HepG2 (cell line): Measurements from ENCODE around the gene MAT2A. TPM values are rescaled to one million over a fixed set of nuclear protein-coding genes. Genes with fewer than 3 reads are reported as not detected.

Experiments used
- MLXIP ChIP-seq: sonication (generic); formaldehyde crosslinking; IDR thresholded peaks from 2 replicates; pipeline ENCODE4 v1.9.0; 2021; ENCODE audit warnings: missing genetic modification reagents, borderline replicate concordance
- MTA3 ChIP-seq: sonication (generic); formaldehyde crosslinking; IDR thresholded peaks from 2 replicates; pipeline ENCODE4 v1.4.0; 2020; ENCODE audit warnings: missing genetic modification reagents
- POLR2G ChIP-seq: fragments of 200-400 bp; formaldehyde crosslinking; IDR thresholded peaks from 2 replicates; pipeline ENCODE4 v1.6.1; 2018; ENCODE audit warnings: mild to moderate bottlenecking, low read depth, low read length, moderate library complexity
- RFXAP ChIP-seq: sonication (generic); formaldehyde crosslinking; IDR thresholded peaks from 2 replicates; pipeline ENCODE4 v1.4.0; 2020; ENCODE audit warnings: missing genetic modification reagents, borderline replicate concordance
- SMARCC2 ChIP-seq: fragments of 450-650 bp; IDR thresholded peaks from 2 replicates; pipeline ENCODE4 v1.6.1; 2017; ENCODE audit warnings: antibody characterized with exemption, mild to moderate bottlenecking
- TARDBP ChIP-seq: sonication (generic); formaldehyde crosslinking; IDR thresholded peaks from 2 replicates; pipeline ENCODE4 v1.8.0; 2022; ENCODE audit warnings: mild to moderate bottlenecking, missing genetic modification reagents
- ZNF205 ChIP-seq: IDR thresholded peaks from 2 replicates; pipeline ENCODE4 v1.6.1; 2018; ENCODE audit warnings: missing biosample characterization, missing genetic modification reagents
- ZNF275 ChIP-seq: sonication (generic); formaldehyde crosslinking; IDR thresholded peaks from 2 replicates; pipeline ENCODE4 v1.8.0; 2022; ENCODE audit warnings: missing genetic modification reagents, mild to moderate bottlenecking, inconsistent platforms, borderline replicate concordance
- ZNF331 ChIP-seq: sonication (generic); formaldehyde crosslinking; IDR thresholded peaks from 2 replicates; pipeline ENCODE4 v1.4.0; 2020; ENCODE audit warnings: missing genetic modification reagents
- ZNF574 ChIP-seq: sonication (generic); formaldehyde crosslinking; IDR thresholded peaks from 2 replicates; pipeline ENCODE4 v1.4.0; 2020; ENCODE audit warnings: missing genetic modification reagents
- ZNF580 ChIP-seq: IDR thresholded peaks from 2 replicates; pipeline ENCODE4 v1.6.1; 2016; ENCODE audit warnings: low read depth, borderline replicate concordance
- ZNF749 ChIP-seq: sonication (generic); formaldehyde crosslinking; IDR thresholded peaks from 2 replicates; pipeline ENCODE4 v1.8.0; 2022; ENCODE audit warnings: mild to moderate bottlenecking, missing genetic modification reagents, moderate library complexity, borderline replicate concordance
- ZNF775 ChIP-seq: sonication (generic); formaldehyde crosslinking; IDR thresholded peaks from 2 replicates; pipeline ENCODE4 v1.4.0; 2020; ENCODE audit warnings: missing genetic modification reagents, mild to moderate bottlenecking, moderate library complexity, borderline replicate concordance
- ZSCAN5A ChIP-seq: sonication (generic); formaldehyde crosslinking; IDR thresholded peaks from 2 replicates; pipeline ENCODE4 v1.8.0; 2022; ENCODE audit warnings: mild to moderate bottlenecking, missing genetic modification reagents, borderline replicate concordance
- ZUFSP ChIP-seq: sonication (generic); formaldehyde crosslinking; IDR thresholded peaks from 2 replicates; pipeline ENCODE4 v1.9.0; 2021; ENCODE audit warnings: missing genetic modification reagents, mild to moderate bottlenecking, borderline replicate concordance
- polyA plus RNA-seq, 8 experiments: library from polyadenylated mRNA; depleted of rRNA in 3 of 8; stranded (reverse) in 7 of 8; unstranded in 1 of 8; fragments of >200 nt; fragmentation: Illumina TruSeq in 4 of 8; extraction: Trizol in 4 of 8; gene quantifications; 2 replicates each; pipeline versions ENCODE4 v1.2.1 to v1.2.3, GENCODE V29; 2011 to 2016; ENCODE audit warnings: low read depth in 4 of 8, missing spikeins in 1 of 8, mixed read lengths in 1 of 8; ENCODE audit not compliant: insufficient read depth in 1 of 8
- total RNA-seq, 5 experiments: library from RNA; depleted of rRNA; stranded (reverse); fragments of >200 nt; fragmentation: Illumina TruSeq; extraction: Trizol; gene quantifications; 2 replicates each; pipeline ENCODE4 v1.2.3, GENCODE V29; 2016; ENCODE audit warnings: low read depth in 1 of 5

MAT2A gene
- total and polyA plus RNA-seq, 2 of the 13 experiments (the other 11 are each of a cell fraction or from before 2014, with no cell fraction given) = 155 to 331 TPM

- TF ChIP-seq ZNF775 (no peak), ZNF275 (CRISPR knock-in tag) (no peak), POLR2G (no peak), ZNF749 (no peak), ZSCAN5A (CRISPR knock-in tag) (0 out of 2 replicates have a peak, but pooled peaks have one; percentile 49), ZNF580 (CRISPR knock-in tag) (peak; percentile 84; the same call in 1 of the 2 replicates), MLXIP (CRISPR knock-in tag) (no peak), MTA3 (CRISPR knock-in tag) (no peak), SMARCC2 (no peak), ZUFSP (CRISPR knock-in tag) (no peak), TARDBP (CRISPR knock-in tag) (no peak), RFXAP (CRISPR knock-in tag) (no peak), ZNF574 (CRISPR knock-in tag) (no peak; the same call in 1 of the 2 replicates), ZNF331 (peak; percentile 51; the same call in 1 of the 2 replicates), ZNF205 (CRISPR knock-in tag) (0 out of 2 replicates have a peak, but pooled peaks have one; percentile 41)
Measured at GRCh38 chr2:85551698-85552678, 13.0 kb downstream of the MAT2A start (continued).
